Karpas-422 (cell line): ENCODE results near the gene TAL1. TPM values are rescaled to one million over a fixed set of nuclear protein-coding genes. Genes with fewer than 3 reads are reported as not detected.
"Not testable (repeated sequence)": the region's sequence is repeated elsewhere in the genome, so short reads cannot be mapped to it uniquely, and the experiment has no call there.

Experiments used
- DNase-seq: peaks from one replicate; pipeline ENCODE4 v3.0.0-alpha.2; 2015
- H2AFZ ChIP-seq: fragments of 200-600 bp; sonication (generic); 2 replicates; pipeline ENCODE4 v1.6.1; 2014; ENCODE audit warnings: antibody characterized with exemption, low read length, mixed read lengths
- H3K27ac ChIP-seq: fragments of 200-600 bp; sonication (generic); 2 replicates; pipeline ENCODE4 v1.5.1; 2014; ENCODE audit warnings: mild to moderate bottlenecking, low read length, moderate library complexity
- H3K27me3 ChIP-seq: fragments of 200-600 bp; sonication (generic); 2 replicates; pipeline ENCODE4 v1.6.1; 2014; ENCODE audit warnings: low read length, mixed read lengths
- H3K36me3 ChIP-seq: fragments of 200-600 bp; sonication (generic); 2 replicates; pipeline ENCODE4 v1.6.1; 2014; ENCODE audit warnings: low read length, mixed read lengths; ENCODE audit not compliant: insufficient read depth
- H3K4me1 ChIP-seq: fragments of 200-600 bp; sonication (generic); 2 replicates; pipeline ENCODE4 v1.6.1; 2014; ENCODE audit warnings: mild to moderate bottlenecking, low read length, mixed read lengths
- H3K4me2 ChIP-seq: fragments of 200-600 bp; sonication (generic); 2 replicates; pipeline ENCODE4 v1.6.1; 2014; ENCODE audit warnings: low read length, low read depth, mild to moderate bottlenecking; ENCODE audit not compliant: poor library complexity, severe bottlenecking
- H3K4me3 ChIP-seq: fragments of 200-600 bp; sonication (generic); 2 replicates; pipeline ENCODE4 v1.5.1; 2014; ENCODE audit warnings: mild to moderate bottlenecking, antibody characterized with exemption, low read length, mixed read lengths
- H3K79me2 ChIP-seq: fragments of 200-600 bp; sonication (generic); 2 replicates; pipeline ENCODE4 v1.6.1; 2014; ENCODE audit warnings: mild to moderate bottlenecking, low read length, mixed read lengths
- H3K9ac ChIP-seq: fragments of 200-600 bp; sonication (generic); 2 replicates; pipeline ENCODE4 v1.6.0; 2014; ENCODE audit warnings: low read length
- H3K9me2 ChIP-seq: fragments of 200-600 bp; sonication (generic), shearing (Covaris generic); replicated peaks from 2 replicates; pipeline ENCODE4 v1.6.0; 2014; ENCODE audit warnings: mild to moderate bottlenecking, low read length, moderate library complexity; ENCODE audit not compliant: insufficient read depth
- H3K9me3 ChIP-seq: fragments of 300-700, 200-600 bp; sonication (generic); 2 replicates; pipeline ENCODE4 v1.6.1; 2014; ENCODE audit warnings: low read length, mixed read lengths
- H4K20me1 ChIP-seq: fragments of 200-600 bp; sonication (generic); 2 replicates; pipeline ENCODE4 v1.6.1; 2014; ENCODE audit warnings: mild to moderate bottlenecking, antibody characterized with exemption, low read length, low read depth; ENCODE audit not compliant: insufficient read depth
- total RNA-seq: library from RNA; depleted of rRNA; stranded (reverse); fragments of >200 nt; shearing (Covaris generic); gene quantifications from 2 replicates; pipeline ENCODE4 v1.2.3, GENCODE V29; 2014; ENCODE audit warnings: low replicate concordance

Gene TAL1
- total RNA-seq, 1 experiment from 2014 or later: not detected

DNA sequence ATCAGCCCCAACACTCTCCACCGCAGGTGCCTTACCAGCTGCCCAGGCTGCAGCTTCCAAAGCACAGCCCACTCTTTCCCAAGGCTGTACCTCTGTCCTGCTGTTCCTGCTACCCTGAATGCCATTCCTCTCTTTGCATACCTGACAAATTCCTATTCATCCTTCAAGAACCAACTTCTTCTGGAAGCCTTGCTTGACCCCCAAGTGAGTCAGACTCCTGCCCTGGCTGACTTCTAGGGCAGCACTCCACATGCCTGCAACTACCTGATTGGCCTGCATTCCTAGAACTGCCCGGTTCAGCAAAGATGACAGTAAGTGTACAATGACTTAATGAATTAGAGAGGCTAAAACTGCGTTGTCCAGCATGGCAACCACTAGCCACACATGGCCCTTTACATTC, 21.4 kb downstream of the TAL1 start:
- H2AFZ ChIP-seq: no peak overlapping the region
- H3K27ac ChIP-seq: no peak overlapping the region
- H4K20me1 ChIP-seq: no peaks in the 10 kb centered on the region
- H3K4me1 ChIP-seq: no peaks in the 10 kb centered on the region
- no peak overlapping the region for H3K9ac ChIP-seq
- H3K79me2 ChIP-seq: no peaks in the 10 kb centered on the region
- no peaks in the 10 kb centered on the region for H3K27me3 ChIP-seq
- no peaks in the 10 kb centered on the region for H3K36me3 ChIP-seq
- H3K4me2 ChIP-seq: no peak overlapping the region
- H3K4me3 ChIP-seq: no peak overlapping the region
- H3K9me3 ChIP-seq: no peaks in the 10 kb centered on the region
- H3K9me2 ChIP-seq: no peaks in the 10 kb centered on the region
- no peak for DNase-seq

DNA sequence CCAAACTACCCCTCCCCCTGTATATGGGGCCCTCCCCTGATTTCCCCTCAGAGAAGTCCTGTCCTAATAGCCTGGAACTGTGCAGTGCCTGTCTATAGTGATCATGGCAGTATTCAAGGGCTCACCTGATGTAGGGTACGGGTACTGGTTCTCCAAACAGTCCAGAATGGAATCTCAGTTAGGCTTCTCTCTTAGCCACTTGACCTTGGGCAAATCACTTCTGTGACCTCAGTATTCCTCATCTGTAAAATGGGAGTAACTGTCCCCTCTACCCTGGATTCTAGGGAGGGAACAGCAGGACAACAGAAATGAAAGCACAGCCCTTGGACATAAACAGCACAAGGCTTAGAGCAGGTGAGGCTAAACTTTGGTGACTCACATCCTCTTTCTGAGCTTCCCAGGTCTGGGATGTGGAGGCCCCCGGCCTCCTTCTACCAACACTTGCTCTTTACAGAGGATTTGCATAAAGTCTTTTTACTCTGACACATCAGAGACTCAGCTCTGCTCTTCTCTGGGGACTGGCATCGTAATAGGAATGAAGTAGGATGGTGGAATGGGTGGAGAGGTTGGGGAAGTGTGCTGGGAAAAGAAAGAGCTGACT, 22.2 kb downstream of the TAL1 start:
- no peaks in the 10 kb centered on the region for H4K20me1 ChIP-seq
- H3K27ac ChIP-seq: no peak overlapping the region
- no peak overlapping the region for H3K4me2 ChIP-seq
- no peak for DNase-seq
- H3K9me2 ChIP-seq: no peaks in the 10 kb centered on the region
- H3K4me1 ChIP-seq: no peaks in the 10 kb centered on the region
- no peak overlapping the region for H3K4me3 ChIP-seq
- no peak overlapping the region for H3K9ac ChIP-seq
- no peaks in the 10 kb centered on the region for H3K79me2 ChIP-seq
- H3K27me3 ChIP-seq: no peaks in the 10 kb centered on the region
- no peak overlapping the region for H2AFZ ChIP-seq
- no peaks in the 10 kb centered on the region for H3K9me3 ChIP-seq
- no peaks in the 10 kb centered on the region for H3K36me3 ChIP-seq

DNA sequence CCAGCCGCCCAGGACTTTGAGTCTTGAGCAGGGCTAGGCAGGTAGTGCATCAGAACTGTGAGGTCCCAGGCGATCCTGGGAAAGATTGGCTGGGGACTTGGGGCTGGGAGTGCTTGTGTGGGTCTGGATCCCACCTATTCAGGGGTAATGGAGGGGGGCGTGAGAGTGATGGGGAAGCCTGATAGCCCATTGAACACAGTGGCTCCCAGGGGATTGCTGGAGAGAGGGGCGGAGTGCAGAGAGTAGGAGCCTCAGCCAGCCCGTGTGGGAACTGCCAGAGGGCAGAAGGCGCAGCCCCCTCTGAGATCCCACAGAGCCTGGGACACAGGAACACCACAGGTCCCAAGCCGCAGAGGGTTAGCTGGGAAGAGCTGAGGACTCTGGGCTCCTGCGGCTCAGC, 22.9 kb downstream of the TAL1 start:
- no peak overlapping the region for H2AFZ ChIP-seq
- no peak overlapping the region for H3K9ac ChIP-seq
- H3K27me3 ChIP-seq: no peaks in the 10 kb centered on the region
- no peaks in the 10 kb centered on the region for H3K79me2 ChIP-seq
- DNase-seq: no peak
- no peaks in the 10 kb centered on the region for H3K4me1 ChIP-seq
- H3K4me2 ChIP-seq: no peak overlapping the region
- H3K4me3 ChIP-seq: no peak overlapping the region
- H3K27ac ChIP-seq: no peak overlapping the region
- H3K9me2 ChIP-seq: no peaks in the 10 kb centered on the region
- no peaks in the 10 kb centered on the region for H3K9me3 ChIP-seq
- H3K36me3 ChIP-seq: no peaks in the 10 kb centered on the region
- H4K20me1 ChIP-seq: no peaks in the 10 kb centered on the region

DNA sequence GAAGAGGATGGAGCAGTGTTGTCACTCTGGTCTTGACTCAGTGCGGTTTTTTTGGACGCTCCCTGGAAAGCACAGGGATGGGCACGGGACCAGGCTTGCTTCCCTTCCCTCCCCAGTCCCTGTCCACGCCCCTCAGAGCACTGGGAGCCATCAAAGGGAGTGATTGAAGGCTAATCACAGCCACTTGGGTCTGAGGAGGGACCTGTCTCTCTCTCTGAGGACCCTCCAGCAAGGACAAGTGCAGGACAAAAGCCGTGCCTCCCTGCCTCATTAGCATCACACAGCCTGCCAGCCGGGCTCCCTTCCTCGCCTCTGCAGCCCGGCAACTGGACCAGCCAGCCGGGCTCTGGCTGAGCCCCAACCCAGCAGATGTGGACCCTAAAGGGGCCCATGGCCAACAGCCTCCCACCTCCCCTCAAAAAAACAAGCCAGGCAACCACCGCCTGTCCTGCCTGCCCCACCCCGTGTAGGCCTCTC, 23.6 kb downstream of the TAL1 start:
- no peak overlapping the region for H2AFZ ChIP-seq
- no peaks in the 10 kb centered on the region for H3K79me2 ChIP-seq
- no peaks in the 10 kb centered on the region for H4K20me1 ChIP-seq
- DNase-seq: no peak
- H3K27ac ChIP-seq: no peak overlapping the region
- H3K27me3 ChIP-seq: no peaks in the 10 kb centered on the region
- no peaks in the 10 kb centered on the region for H3K36me3 ChIP-seq
- H3K4me1 ChIP-seq: peaks cover 2% of the 10 kb centered on the region
- H3K4me3 ChIP-seq: no peak overlapping the region
- H3K4me2 ChIP-seq: no peak overlapping the region
- no peak overlapping the region for H3K9ac ChIP-seq
- no peaks in the 10 kb centered on the region for H3K9me3 ChIP-seq
- no peaks in the 10 kb centered on the region for H3K9me2 ChIP-seq

DNA sequence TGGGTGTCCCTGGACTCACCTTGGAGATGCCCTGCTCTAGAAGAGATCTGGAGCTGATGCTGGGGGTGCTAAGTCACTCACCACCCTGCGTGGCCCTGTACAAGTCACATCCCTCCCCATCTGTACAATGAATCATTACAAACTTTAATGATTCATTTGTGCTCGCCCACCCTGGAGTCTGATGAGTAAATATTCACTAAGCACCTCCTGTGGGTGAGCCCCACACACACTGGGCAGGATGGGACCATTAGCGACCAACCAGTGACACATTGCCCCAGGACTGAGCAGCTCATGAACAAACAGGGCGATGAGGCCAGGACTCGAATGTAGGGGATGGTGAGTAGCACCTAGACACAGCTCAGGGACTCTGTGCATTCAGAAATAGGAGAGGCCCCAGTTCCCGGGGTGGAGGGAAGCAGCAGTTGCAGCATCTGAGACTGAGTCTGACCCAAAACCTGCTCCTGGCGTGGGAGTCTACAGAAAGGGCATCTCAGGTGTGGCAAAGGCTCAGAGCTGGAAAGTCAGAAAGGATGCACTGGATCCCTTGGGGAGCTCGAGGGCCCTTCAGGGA, 24.1 kb downstream of the TAL1 start:
- Histone ChIP-seq H3K4me3 (no peak overlapping the region), H3K9ac (no peak overlapping the region), H3K9me2 (no peaks in the 10 kb centered on the region), H3K4me1 (peaks cover 7% of the 10 kb centered on the region), H3K4me2 (no peak overlapping the region), H3K36me3 (no peaks in the 10 kb centered on the region), H3K9me3 (no peaks in the 10 kb centered on the region), H2AFZ (no peak overlapping the region), H4K20me1 (no peaks in the 10 kb centered on the region), H3K79me2 (no peaks in the 10 kb centered on the region), H3K27me3 (no peaks in the 10 kb centered on the region), H3K27ac (no peak overlapping the region)
- DNase-seq: no peak

DNA sequence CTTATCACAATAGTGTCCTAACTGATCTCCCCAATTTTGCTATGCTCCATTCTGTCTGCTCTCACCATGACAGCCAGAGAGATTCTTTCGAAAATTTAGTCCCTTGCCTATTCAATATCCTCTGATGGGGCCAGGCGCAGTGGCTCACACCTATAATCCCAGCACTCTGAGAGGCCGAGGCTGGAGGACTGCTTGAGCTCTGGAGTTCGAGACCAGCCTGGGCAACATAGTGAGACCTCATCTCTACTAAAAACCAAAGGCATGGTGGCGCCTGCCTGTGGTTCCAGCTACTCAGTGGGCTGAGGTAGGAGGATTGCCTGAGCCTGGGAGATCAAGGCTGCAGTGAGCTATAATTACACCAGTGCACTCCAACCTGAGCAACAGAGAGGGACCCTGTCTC, 26.1 kb downstream of the TAL1 start:
- Histone ChIP-seq H3K27ac (no peak overlapping the region), H2AFZ (no peak overlapping the region), H3K9me2 (no peaks in the 10 kb centered on the region), H3K9ac (no peak overlapping the region), H3K4me2 (no peak overlapping the region), H4K20me1 (no peaks in the 10 kb centered on the region), H3K4me3 (no peak overlapping the region), H3K36me3 (no peaks in the 10 kb centered on the region), H3K4me1 (peaks cover 7% of the 10 kb centered on the region), H3K27me3 (no peaks in the 10 kb centered on the region), H3K79me2 (no peaks in the 10 kb centered on the region), H3K9me3 (no peaks in the 10 kb centered on the region)
- DNase-seq: no peak

DNA sequence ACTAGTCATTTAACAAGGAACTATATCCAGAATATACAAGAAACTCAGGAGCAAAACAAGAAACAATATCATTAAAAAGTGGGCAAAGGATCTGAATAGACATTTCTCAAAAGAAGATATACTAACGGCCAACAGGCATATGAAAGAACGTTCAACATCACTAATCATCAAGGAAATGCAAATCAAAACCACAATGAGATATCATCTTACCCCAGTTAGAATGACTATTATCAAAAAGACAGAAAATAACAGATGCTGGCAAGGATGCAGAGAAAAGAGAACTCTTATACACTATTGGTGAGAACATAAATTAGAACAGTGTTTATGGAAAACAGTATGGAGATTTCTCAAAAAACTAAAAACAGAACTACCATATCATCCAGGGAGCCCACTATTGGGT, 28.5 kb downstream of the TAL1 start:
- not testable (repeated sequence) for H4K20me1 ChIP-seq, DNase-seq, H2AFZ ChIP-seq, H3K9me2 ChIP-seq, H3K36me3 ChIP-seq, H3K4me1 ChIP-seq, H3K4me3 ChIP-seq, H3K9me3 ChIP-seq, H3K79me2 ChIP-seq, H3K9ac ChIP-seq, H3K27ac ChIP-seq, H3K4me2 ChIP-seq, H3K27me3 ChIP-seq

DNA sequence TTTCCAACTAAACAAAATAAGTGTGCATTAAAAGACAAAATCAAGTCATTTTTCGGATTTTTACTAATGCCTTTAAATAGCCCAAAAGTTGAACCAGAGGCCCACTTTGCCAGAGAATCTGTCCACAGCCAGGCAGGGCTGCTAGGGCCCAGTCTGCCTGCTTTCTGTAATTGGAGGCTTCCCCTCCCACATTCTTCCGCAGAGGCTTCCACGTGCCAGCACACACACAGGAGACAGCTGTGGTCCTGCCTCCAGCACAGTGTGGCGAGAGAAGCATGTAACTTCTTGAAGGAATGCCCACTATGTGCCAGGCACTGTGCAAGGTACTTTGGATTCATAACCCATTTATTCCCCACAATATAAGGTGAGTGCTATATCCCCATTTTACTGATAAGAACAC, 30.8 kb downstream of the TAL1 start:
- Histone ChIP-seq H2AFZ (no peak overlapping the region), H3K36me3 (no peaks in the 10 kb centered on the region), H3K79me2 (no peaks in the 10 kb centered on the region), H3K27me3 (no peaks in the 10 kb centered on the region), H3K4me3 (no peak overlapping the region), H3K9me3 (no peaks in the 10 kb centered on the region), H3K27ac (no peak overlapping the region), H4K20me1 (no peaks in the 10 kb centered on the region), H3K4me1 (peaks cover 7% of the 10 kb centered on the region), H3K9me2 (no peaks in the 10 kb centered on the region), H3K4me2 (no peak overlapping the region), H3K9ac (no peak overlapping the region)
- DNase-seq: no peak
